ENCODE data around the gene ACKR2. TPM values are rescaled to one million over a fixed set of nuclear protein-coding genes. Genes with fewer than 3 reads are reported as not detected.

The ACKR2 gene
- total RNA-seq, 2 experiments from 2014 or later, result 2.3 to 2.8 TPM

GRCh38 chr3:42851228-42851834 is 42.1 kb downstream of the ACKR2 start:
- POLR2A ChIA-PET, result no interaction called here

GRCh38 chr3:42852441-42852840 is 43.2 kb downstream of the ACKR2 start:
- DNase-seq (no peak), ATAC-seq (no peak)
- Mint-ChIP-seq H3K4me1 (ENCODE audit: low read depth) (peaks cover 5% of the 10 kb centered on the region), H3K27ac (no peak overlapping the region), H3K36me3 (ENCODE audit: low read depth) (peaks cover under 1% of the 10 kb centered on the region), H3K27me3 (ENCODE audit: low read depth) (peaks cover 2% of the 10 kb centered on the region), H3K9me3 (ENCODE audit: insufficient read depth) (no peaks in the 10 kb centered on the region), H3K4me3 (no peak overlapping the region)
- ChIA-PET CTCF (interaction anchor here (1.1 kb wide), 1 partner anchor 72 kb away, joined by 3 read pairs; no protein-coding TSS in a partner anchor), POLR2A (no interaction called here)

More at GRCh38 chr3:42851228-42851834, 42.1 kb downstream of the ACKR2 start:
- CTCF ChIA-PET, result interaction anchor here (1.1 to 1.4 kb wide), 3 partner anchors 12 to 71 kb away, joined by 3 to 5 read pairs (median 3); no protein-coding TSS in a partner anchor
- ATAC-seq, result no peak
- Mint-ChIP-seq H3K9me3 (ENCODE audit: insufficient read depth) (no peaks in the 10 kb centered on the region), H3K4me1 (ENCODE audit: low read depth) (peaks cover 16% of the 10 kb centered on the region), H3K27me3 (ENCODE audit: low read depth) (no peaks in the 10 kb centered on the region), H3K36me3 (ENCODE audit: low read depth) (peaks cover 4% of the 10 kb centered on the region), H3K27ac (no peak overlapping the region), H3K4me3 (no peak overlapping the region)
- no peak for DNase-seq

GRCh38 chr3:42853056-42853455 is 43.8 kb downstream of the ACKR2 start:
- DNase-seq, result no peak
- ChIA-PET CTCF (no interaction called here), POLR2A (no interaction called here)
- no peaks in the 10 kb centered on the region for H3K4me1 Mint-ChIP-seq (ENCODE audit: low read depth)
- H3K9me3 Mint-ChIP-seq (ENCODE audit: insufficient read depth), result no peaks in the 10 kb centered on the region
- H3K27ac Mint-ChIP-seq, result no peak overlapping the region
- no peak overlapping the region for H3K4me3 Mint-ChIP-seq
- peaks cover 2% of the 10 kb centered on the region for H3K27me3 Mint-ChIP-seq (ENCODE audit: low read depth)
- no peaks in the 10 kb centered on the region for H3K36me3 Mint-ChIP-seq (ENCODE audit: low read depth)
- ATAC-seq, result no peak

- DNase-seq (no peak), ATAC-seq (no peak)
- Mint-ChIP-seq H3K27me3 (ENCODE audit: low read depth) (peaks cover 2% of the 10 kb centered on the region), H3K9me3 (ENCODE audit: insufficient read depth) (no peaks in the 10 kb centered on the region), H3K36me3 (ENCODE audit: low read depth) (no peaks in the 10 kb centered on the region), H3K4me3 (no peak overlapping the region), H3K4me1 (ENCODE audit: low read depth) (no peaks in the 10 kb centered on the region), H3K27ac (no peak overlapping the region)
- CTCF ChIA-PET, result interaction anchor here (0.7 kb wide), 1 partner anchor 23 kb away, joined by 3 read pairs; no protein-coding TSS in a partner anchor
- POLR2A ChIA-PET, result no interaction called here
Measured at GRCh38 chr3:42853739-42854302, 44.6 kb downstream of the ACKR2 start.

- no peak for ATAC-seq
- no peak for DNase-seq
- Mint-ChIP-seq H3K4me1 (ENCODE audit: low read depth) (no peaks in the 10 kb centered on the region), H3K36me3 (ENCODE audit: low read depth) (no peaks in the 10 kb centered on the region), H3K9me3 (ENCODE audit: insufficient read depth) (no peaks in the 10 kb centered on the region), H3K27me3 (ENCODE audit: low read depth) (peaks cover 7% of the 10 kb centered on the region), H3K4me3 (no peak overlapping the region), H3K27ac (no peak overlapping the region)
- CTCF ChIA-PET, result no interaction called here
- POLR2A ChIA-PET, result no interaction called here
Measured at GRCh38 chr3:42855219-42855546, 45.9 kb downstream of the ACKR2 start.

GRCh38 chr3:42855547-42856380 is 46.5 kb downstream of the ACKR2 start:
- DNase-seq (no peak), ATAC-seq (no peak)
- H3K4me3 Mint-ChIP-seq, result no peak overlapping the region
- H3K36me3 Mint-ChIP-seq (ENCODE audit: low read depth), result no peaks in the 10 kb centered on the region
- CTCF ChIA-PET, result interaction anchor here (1.2 to 1.7 kb wide), 2 partner anchors 16 to 25 kb away, joined by 5 to 6 read pairs; no protein-coding TSS in a partner anchor
- no peak overlapping the region for H3K27ac Mint-ChIP-seq
- H3K9me3 Mint-ChIP-seq (ENCODE audit: insufficient read depth), result no peaks in the 10 kb centered on the region
- peaks cover 13% of the 10 kb centered on the region for H3K27me3 Mint-ChIP-seq (ENCODE audit: low read depth)
- POLR2A ChIA-PET, result no interaction called here
- H3K4me1 Mint-ChIP-seq (ENCODE audit: low read depth), result no peaks in the 10 kb centered on the region

- no peak for DNase-seq
- POLR2A ChIA-PET, result no interaction called here
Measured at GRCh38 chr3:42856544-42856943, 47.3 kb downstream of the ACKR2 start.

GRCh38 chr3:42864321-42864950 is 55.2 kb downstream of the ACKR2 start:
- DNase-seq, result no peak
- CTCF ChIA-PET, result no interaction called here

More at GRCh38 chr3:42856544-42856943, 47.3 kb downstream of the ACKR2 start:
- Mint-ChIP-seq H3K4me1 (ENCODE audit: low read depth) (no peaks in the 10 kb centered on the region), H3K27me3 (ENCODE audit: low read depth) (peaks cover 20% of the 10 kb centered on the region), H3K36me3 (ENCODE audit: low read depth) (no peaks in the 10 kb centered on the region), H3K27ac (no peak overlapping the region), H3K9me3 (ENCODE audit: insufficient read depth) (no peaks in the 10 kb centered on the region), H3K4me3 (no peak overlapping the region)
- ATAC-seq, result no peak
- CTCF ChIA-PET, result interaction anchor here (1.2 to 1.7 kb wide), 2 partner anchors 17 to 25 kb away, joined by 5 to 6 read pairs; no protein-coding TSS in a partner anchor

GRCh38 chr3:42865256-42865655 is 56.0 kb downstream of the ACKR2 start:
- peaks cover 31% of the 10 kb centered on the region for H3K27me3 Mint-ChIP-seq (ENCODE audit: low read depth)
- H3K36me3 Mint-ChIP-seq (ENCODE audit: low read depth), result no peaks in the 10 kb centered on the region
- no peaks in the 10 kb centered on the region for H3K9me3 Mint-ChIP-seq (ENCODE audit: insufficient read depth)
- H3K27ac Mint-ChIP-seq, result no peak overlapping the region
- no peak for DNase-seq
- no peaks in the 10 kb centered on the region for H3K4me1 Mint-ChIP-seq (ENCODE audit: low read depth)
- no peak overlapping the region for H3K4me3 Mint-ChIP-seq
- POLR2A ChIA-PET, result no interaction called here
- ATAC-seq, result no peak
- CTCF ChIA-PET, result no interaction called here

More at GRCh38 chr3:42864321-42864950, 55.2 kb downstream of the ACKR2 start:
- H3K27ac Mint-ChIP-seq, result no peak overlapping the region
- no peak for ATAC-seq
- POLR2A ChIA-PET, result no interaction called here
- H3K36me3 Mint-ChIP-seq (ENCODE audit: low read depth), result no peaks in the 10 kb centered on the region
- no peaks in the 10 kb centered on the region for H3K4me1 Mint-ChIP-seq (ENCODE audit: low read depth)
- H3K9me3 Mint-ChIP-seq (ENCODE audit: insufficient read depth), result no peaks in the 10 kb centered on the region
- H3K27me3 Mint-ChIP-seq (ENCODE audit: low read depth), result peaks cover 37% of the 10 kb centered on the region
- no peak overlapping the region for H3K4me3 Mint-ChIP-seq

- Mint-ChIP-seq H3K4me3 (no peak overlapping the region), H3K4me1 (ENCODE audit: low read depth) (no peaks in the 10 kb centered on the region), H3K36me3 (ENCODE audit: low read depth) (no peaks in the 10 kb centered on the region), H3K27ac (no peak overlapping the region), H3K27me3 (ENCODE audit: low read depth) (peaks cover 14% of the 10 kb centered on the region), H3K9me3 (ENCODE audit: insufficient read depth) (no peaks in the 10 kb centered on the region)
- POLR2A ChIA-PET, result no interaction called here
- DNase-seq (no peak), ATAC-seq (no peak)
- CTCF ChIA-PET, result no interaction called here
Measured at GRCh38 chr3:42867138-42867537, 57.9 kb downstream of the ACKR2 start.

- DNase-seq (no peak), ATAC-seq (no peak)
- Mint-ChIP-seq H3K27ac (no peak overlapping the region), H3K4me1 (ENCODE audit: low read depth) (peaks cover 1% of the 10 kb centered on the region), H3K4me3 (no peak overlapping the region), H3K36me3 (ENCODE audit: low read depth) (no peaks in the 10 kb centered on the region), H3K9me3 (ENCODE audit: insufficient read depth) (no peaks in the 10 kb centered on the region), H3K27me3 (ENCODE audit: low read depth) (peaks cover 7% of the 10 kb centered on the region)
- ChIA-PET POLR2A (no interaction called here), CTCF (interaction anchor here (1.0 to 1.9 kb wide), 4 partner anchors 9 to 89 kb away, joined by 3 to 6 read pairs (median 6); no protein-coding TSS in a partner anchor)
Measured at GRCh38 chr3:42868841-42869240, 59.6 kb downstream of the ACKR2 start.

Measured in activated CD8-positive, alpha-beta T cell treated with anti-CD3 and anti-CD28 coated beads, Interleukin-2, amount 10 ng/mL, durations not matched to agents 7 days and 5 days (primary cell).